ENCODE data around the gene OPRPN. TPM values are rescaled to one million over a fixed set of nuclear protein-coding genes. Genes with fewer than 3 reads are reported as not detected.

The OPRPN gene
- total RNA-seq, 1 donor from 2014 or later, result not detected

DNA sequence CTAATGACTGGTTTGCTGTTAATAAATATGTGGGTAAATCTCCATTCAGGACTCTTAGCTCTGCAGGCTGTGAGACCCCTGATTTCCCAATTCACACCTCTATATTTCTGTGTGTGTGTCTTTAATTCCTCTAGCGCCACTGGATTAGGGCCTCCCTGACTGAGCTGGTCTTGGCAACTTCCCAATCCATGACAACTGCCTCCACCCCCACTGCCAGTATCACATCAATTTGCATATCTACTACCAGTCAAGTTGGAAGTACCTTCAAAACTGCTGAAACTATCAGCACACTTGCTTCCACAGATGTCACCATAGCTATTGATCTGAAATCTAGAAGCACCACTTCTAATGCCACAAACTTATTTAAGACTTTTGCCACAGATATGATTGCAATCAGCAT lies 27.6 kb downstream of the OPRPN start:
- DNase-seq, result no peak
- TF ChIP-seq, protein P1, sequence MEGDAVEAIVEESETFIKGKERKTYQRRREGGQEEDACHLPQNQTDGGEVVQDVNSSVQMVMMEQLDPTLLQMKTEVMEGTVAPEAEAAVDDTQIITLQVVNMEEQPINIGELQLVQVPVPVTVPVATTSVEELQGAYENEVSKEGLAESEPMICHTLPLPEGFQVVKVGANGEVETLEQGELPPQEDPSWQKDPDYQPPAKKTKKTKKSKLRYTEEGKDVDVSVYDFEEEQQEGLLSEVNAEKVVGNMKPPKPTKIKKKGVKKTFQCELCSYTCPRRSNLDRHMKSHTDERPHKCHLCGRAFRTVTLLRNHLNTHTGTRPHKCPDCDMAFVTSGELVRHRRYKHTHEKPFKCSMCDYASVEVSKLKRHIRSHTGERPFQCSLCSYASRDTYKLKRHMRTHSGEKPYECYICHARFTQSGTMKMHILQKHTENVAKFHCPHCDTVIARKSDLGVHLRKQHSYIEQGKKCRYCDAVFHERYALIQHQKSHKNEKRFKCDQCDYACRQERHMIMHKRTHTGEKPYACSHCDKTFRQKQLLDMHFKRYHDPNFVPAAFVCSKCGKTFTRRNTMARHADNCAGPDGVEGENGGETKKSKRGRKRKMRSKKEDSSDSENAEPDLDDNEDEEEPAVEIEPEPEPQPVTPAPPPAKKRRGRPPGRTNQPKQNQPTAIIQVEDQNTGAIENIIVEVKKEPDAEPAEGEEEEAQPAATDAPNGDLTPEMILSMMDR (IDR thresholded peaks at IDR 0.05; ENCODE audit: partially characterized antibody, unreplicated experiment), result no peak
- no peaks in the 10 kb centered on the region for H3K4me1 Mint-ChIP-seq (ENCODE audit: low read depth, unreplicated experiment)
- no peak overlapping the region for H3K4me3 Mint-ChIP-seq (ENCODE audit: unreplicated experiment)
- peaks cover 3% of the 10 kb centered on the region for H3K9me3 Mint-ChIP-seq (ENCODE audit: unreplicated experiment)
- H3K27ac Mint-ChIP-seq (ENCODE audit: unreplicated experiment), result no peak overlapping the region
- peaks cover 5% of the 10 kb centered on the region for H3K36me3 Mint-ChIP-seq (ENCODE audit: unreplicated experiment)
- H3K27me3 Mint-ChIP-seq (ENCODE audit: unreplicated experiment), result peaks cover 2% of the 10 kb centered on the region

DNA sequence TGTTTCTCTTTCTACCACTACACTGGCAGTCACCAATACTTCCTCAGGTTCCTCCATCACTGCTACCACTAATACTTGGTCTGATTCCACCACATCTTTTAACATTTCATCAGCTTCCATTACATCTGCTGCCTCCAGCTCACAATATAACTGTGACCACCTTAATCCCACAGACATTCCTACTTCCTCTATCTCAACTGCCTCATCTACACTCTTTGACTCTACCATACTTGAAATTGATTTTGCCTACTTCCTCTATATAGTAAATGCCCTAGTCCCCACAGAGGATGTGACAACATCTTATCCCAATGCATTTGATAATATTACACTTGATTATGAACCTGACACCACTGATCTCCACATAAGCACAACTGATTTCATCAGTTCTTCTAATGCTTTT lies 29.0 kb downstream of the OPRPN start:
- H3K9me3 Mint-ChIP-seq (ENCODE audit: unreplicated experiment), result peaks cover 3% of the 10 kb centered on the region
- no peak for DNase-seq
- TF ChIP-seq, protein P1 (IDR thresholded peaks at IDR 0.05; ENCODE audit: partially characterized antibody, unreplicated experiment), result no peak
- peaks cover 5% of the 10 kb centered on the region for H3K36me3 Mint-ChIP-seq (ENCODE audit: unreplicated experiment)
- no peak overlapping the region for H3K27ac Mint-ChIP-seq (ENCODE audit: unreplicated experiment)
- H3K4me1 Mint-ChIP-seq (ENCODE audit: low read depth, unreplicated experiment), result no peaks in the 10 kb centered on the region
- peaks cover 2% of the 10 kb centered on the region for H3K27me3 Mint-ChIP-seq (ENCODE audit: unreplicated experiment)
- no peak overlapping the region for H3K4me3 Mint-ChIP-seq (ENCODE audit: unreplicated experiment)

DNA sequence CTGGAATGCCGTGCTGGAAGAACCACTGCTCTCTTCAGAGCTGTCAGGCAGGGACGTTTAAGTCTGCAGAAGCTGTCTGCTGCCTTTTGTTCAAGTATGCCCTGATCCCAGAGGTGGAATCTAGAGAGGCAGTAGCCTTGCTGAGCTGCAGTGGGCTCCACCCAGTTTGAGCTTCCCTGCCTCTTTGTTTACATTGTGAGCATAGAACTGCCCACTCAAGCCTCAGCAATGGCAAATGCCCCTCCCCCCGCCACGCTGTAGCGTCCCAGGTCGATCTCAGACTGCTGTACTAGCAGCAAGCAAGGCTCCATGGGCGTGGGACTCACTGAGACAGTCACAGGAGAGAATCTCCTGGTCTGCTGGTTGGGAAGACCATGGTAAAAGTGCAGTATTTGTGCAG lies 39.5 kb downstream of the OPRPN start:
- Mint-ChIP-seq H3K9me3 (ENCODE audit: unreplicated experiment) (no peaks in the 10 kb centered on the region), H3K27me3 (ENCODE audit: unreplicated experiment) (peaks cover 2% of the 10 kb centered on the region), H3K27ac (ENCODE audit: unreplicated experiment) (no peak overlapping the region), H3K36me3 (ENCODE audit: unreplicated experiment) (no peaks in the 10 kb centered on the region), H3K4me3 (ENCODE audit: unreplicated experiment) (no peak overlapping the region), H3K4me1 (ENCODE audit: low read depth, unreplicated experiment) (no peaks in the 10 kb centered on the region)
- no peak for DNase-seq
- TF ChIP-seq, protein P1 (IDR thresholded peaks at IDR 0.05; ENCODE audit: partially characterized antibody, unreplicated experiment), result no peak

DNA sequence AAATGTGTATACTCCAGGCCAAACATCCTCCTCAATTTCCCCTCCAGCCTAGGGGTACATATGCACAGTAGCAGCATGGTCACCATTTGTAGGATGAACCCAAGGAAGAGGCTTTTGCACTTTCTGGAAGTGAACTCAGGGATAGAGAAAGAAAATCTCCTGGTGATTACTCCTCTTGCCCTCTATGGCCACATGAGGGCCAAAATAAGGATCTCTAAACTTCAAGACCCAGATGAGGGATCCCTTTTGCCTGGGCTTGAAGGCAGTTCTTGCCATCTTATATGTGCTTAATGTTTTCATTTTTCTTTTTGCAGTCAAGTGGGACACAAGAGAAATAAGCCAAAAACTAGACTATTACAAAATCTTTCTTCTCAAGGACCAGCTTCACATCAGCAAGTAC lies 44.7 kb downstream of the OPRPN start:
- Mint-ChIP-seq H3K9me3 (ENCODE audit: unreplicated experiment) (no peaks in the 10 kb centered on the region), H3K27me3 (ENCODE audit: unreplicated experiment) (peaks cover 2% of the 10 kb centered on the region), H3K4me3 (ENCODE audit: unreplicated experiment) (no peak overlapping the region), H3K36me3 (ENCODE audit: unreplicated experiment) (no peaks in the 10 kb centered on the region), H3K27ac (ENCODE audit: unreplicated experiment) (no peak overlapping the region), H3K4me1 (ENCODE audit: low read depth, unreplicated experiment) (no peaks in the 10 kb centered on the region)
- TF ChIP-seq, protein P1 (IDR thresholded peaks at IDR 0.05; ENCODE audit: partially characterized antibody, unreplicated experiment), result no peak
- no peak for DNase-seq

DNA sequence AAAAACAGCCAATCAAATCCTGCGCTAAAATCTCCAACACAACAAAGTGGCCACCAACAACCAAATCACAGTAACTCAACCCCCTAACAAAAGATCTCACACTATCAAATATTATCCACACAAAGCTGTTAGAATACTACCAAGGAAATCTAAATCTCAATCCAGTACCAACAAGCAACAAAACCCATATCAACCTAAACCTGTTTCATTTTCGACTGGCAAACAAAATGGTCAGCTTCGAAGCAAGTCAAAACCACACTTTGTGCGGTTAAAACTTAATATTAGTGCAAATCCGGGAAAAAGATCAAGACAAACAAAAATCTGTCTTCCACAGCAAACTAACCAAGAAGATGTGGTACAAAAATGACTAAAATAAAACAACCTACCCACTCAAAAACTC lies 45.6 kb downstream of the OPRPN start:
- Mint-ChIP-seq H3K4me1 (ENCODE audit: low read depth, unreplicated experiment) (no peaks in the 10 kb centered on the region), H3K27me3 (ENCODE audit: unreplicated experiment) (peaks cover 2% of the 10 kb centered on the region), H3K4me3 (ENCODE audit: unreplicated experiment) (no peak overlapping the region), H3K36me3 (ENCODE audit: unreplicated experiment) (no peaks in the 10 kb centered on the region), H3K9me3 (ENCODE audit: unreplicated experiment) (no peaks in the 10 kb centered on the region), H3K27ac (ENCODE audit: unreplicated experiment) (no peak overlapping the region)
- TF ChIP-seq, protein P1 (IDR thresholded peaks at IDR 0.05; ENCODE audit: partially characterized antibody, unreplicated experiment), result no peak
- no peak for DNase-seq

Data from glutamatergic neuron (in vitro differentiated cells).